H1 (cell line): ENCODE measurements around the gene FOXL2NB. TPM values are rescaled to one million over a fixed set of nuclear protein-coding genes. Genes with fewer than 3 reads are reported as not detected.

ENCODE experiments used
- CTCF ChIA-PET: fragments of 300-600 bp; sonication (Branson Sonifier 250); formaldehyde crosslinking; loops from one replicate; lab custom pipeline; 2021; ENCODE audit not compliant: partially characterized antibody; lab: Charles Lee
- POLR2A ChIA-PET: fragments of 300-600 bp; sonication (Branson Sonifier 250); formaldehyde crosslinking; loops from one replicate; lab custom pipeline; 2021; ENCODE audit warnings: inconsistent platforms; ENCODE audit not compliant: partially characterized antibody; lab: Charles Lee
- DNase-seq, 2 experiments: peaks; one replicate each; pipeline versions ENCODE4 v3.0.0 to v3.0.0-alpha.2; 2010 to 2022; ENCODE audit warnings: low spot score in 2 of 2, low read depth in 1 of 2, mixed read lengths in 1 of 2
- FAIRE-seq: peaks from 2 replicates; lab custom pipeline; 2011; peaks lifted over from hg19 to GRCh38; lab: Jason Lieb, UNC
- H2AFZ ChIP-seq: 2 replicates; pipeline ENCODE4 v1.8.1; 2012; ENCODE audit warnings: low read length, inconsistent platforms
- H2AK5ac ChIP-seq: 2 replicates; pipeline ENCODE4 v1.6.1; 2013; ENCODE audit warnings: low read depth, low read length
- H2BK120ac ChIP-seq: replicated peaks from 2 replicates; pipeline ENCODE3; 2013; ENCODE audit warnings: low read depth, low read length, inconsistent platforms
- H2BK12ac ChIP-seq: 2 replicates; pipeline ENCODE4 v1.6.1; 2013; ENCODE audit warnings: low read depth, low read length
- H2BK15ac ChIP-seq: 2 replicates; pipeline ENCODE4 v1.6.1; 2013; ENCODE audit warnings: low read length
- H2BK20ac ChIP-seq: 2 replicates; pipeline ENCODE4 v1.6.1; 2013; ENCODE audit warnings: low read length
- H2BK5ac ChIP-seq: 2 replicates; pipeline ENCODE4 v1.6.1; 2013; ENCODE audit warnings: low read depth, low read length
- H3K14ac ChIP-seq: 2 replicates; pipeline ENCODE4 v1.6.1; 2013; ENCODE audit warnings: inconsistent platforms; ENCODE audit not compliant: insufficient read length
- H3K18ac ChIP-seq: 2 replicates; pipeline ENCODE4 v1.6.1; 2013; ENCODE audit warnings: low read length; ENCODE audit errors: extremely low read depth
- H3K23ac ChIP-seq: 2 replicates; pipeline ENCODE4 v1.6.1; 2013; ENCODE audit warnings: inconsistent platforms; ENCODE audit not compliant: insufficient read length
- H3K23me2 ChIP-seq: 2 replicates; pipeline ENCODE4 v1.6.1; 2013; ENCODE audit warnings: low read depth, low read length
- H3K27ac ChIP-seq: 2 replicates; pipeline ENCODE4 v1.6.1; 2011; ENCODE audit warnings: low read depth, low read length, inconsistent platforms
- H3K27me3 ChIP-seq, 4 experiments: replicated peaks in 1 of 4; 1 replicate in 1 of 4; 2 replicates in 3 of 4; pipeline versions ENCODE4 v1.6.1 to v1.8.1; 2011 to 2013; ENCODE audit warnings: low read length in 3 of 4, mild to moderate bottlenecking in 3 of 4, inconsistent platforms in 2 of 4, mixed read lengths in 2 of 4, moderate library complexity in 1 of 4; ENCODE audit not compliant: control insufficient read depth in 3 of 4, insufficient read depth in 3 of 4; ENCODE audit errors: extremely low read depth in 1 of 4
- H3K36me3 ChIP-seq, 4 experiments: 2 replicates each; pipeline versions ENCODE4 v1.6.1 to v1.8.1; 2011 to 2013; ENCODE audit warnings: mild to moderate bottlenecking in 4 of 4, low read length in 3 of 4, moderate library complexity in 2 of 4, control low read depth in 1 of 4, inconsistent platforms in 1 of 4; ENCODE audit not compliant: insufficient read depth in 4 of 4, control insufficient read depth in 2 of 4
- H3K4ac ChIP-seq: replicated peaks from 2 replicates; pipeline ENCODE3; 2013; ENCODE audit warnings: low read length, low read depth, mixed read lengths, inconsistent platforms; ENCODE audit not compliant: insufficient read length
- H3K4me1 ChIP-seq, 4 experiments: replicated peaks in 1 of 4; 1 replicate in 1 of 4; 2 replicates in 3 of 4; pipeline versions ENCODE4 v1.6.1 to v1.8.1; 2011 to 2013; ENCODE audit warnings: low read length in 3 of 4, inconsistent platforms in 2 of 4, mixed read lengths in 1 of 4; ENCODE audit not compliant: insufficient read depth in 4 of 4, control insufficient read depth in 3 of 4
- H3K4me2 ChIP-seq, 2 experiments: 2 replicates each; pipeline versions ENCODE4 v1.6.1 to v1.8.1; 2011 to 2013; ENCODE audit warnings: low read depth in 2 of 2, low read length in 2 of 2, control low read depth in 1 of 2, inconsistent platforms in 1 of 2, mild to moderate bottlenecking in 1 of 2; ENCODE audit not compliant: insufficient read depth in 1 of 2
- H3K4me3 ChIP-seq, 4 experiments: fragments of 200-600, 300-600 bp in 1 of 4; sonication (generic), shearing (Covaris generic), sonication (Bioruptor Twin) in 1 of 4; 2 replicates each; pipeline versions ENCODE4 v1.5.1 to v1.8.1; 2011 to 2016; ENCODE audit warnings: low read length in 4 of 4, low read depth in 3 of 4, control low read depth in 2 of 4, inconsistent platforms in 2 of 4, mild to moderate bottlenecking in 2 of 4, mixed read lengths in 1 of 4, moderate library complexity in 1 of 4; ENCODE audit not compliant: insufficient read depth in 2 of 4; ENCODE audit errors: extremely low read depth in 1 of 4
- H3K56ac ChIP-seq: replicated peaks from 2 replicates; pipeline ENCODE3; 2013; ENCODE audit warnings: low read depth, mild to moderate bottlenecking, mixed read lengths, low read length, inconsistent platforms; ENCODE audit not compliant: insufficient read length
- H3K79me1 ChIP-seq: 2 replicates; pipeline ENCODE4 v1.6.1; 2013; ENCODE audit warnings: low read depth, low read length, control low read depth
- H3K79me2 ChIP-seq, 2 experiments: 2 replicates each; pipeline versions ENCODE4 v1.6.1 to v1.8.1; 2012 to 2013; ENCODE audit warnings: low read length in 2 of 2, mild to moderate bottlenecking in 2 of 2, inconsistent platforms in 1 of 2; ENCODE audit not compliant: insufficient read depth in 2 of 2, control insufficient read depth in 1 of 2
- H3K9ac ChIP-seq, 4 experiments: replicated peaks in 1 of 4; 1 replicate in 1 of 4; 2 replicates in 3 of 4; pipeline versions ENCODE4 v1.6.1 to v1.8.1; 2011 to 2013; ENCODE audit warnings: low read depth in 3 of 4, low read length in 3 of 4, control low read depth in 2 of 4, mild to moderate bottlenecking in 2 of 4, moderate library complexity in 2 of 4, inconsistent platforms in 1 of 4; ENCODE audit errors: extremely low read depth in 1 of 4
- H3K9me3 ChIP-seq, 2 experiments: 2 replicates each; pipeline versions ENCODE4 v1.6.1 to v1.8.1; 2012 to 2013; ENCODE audit warnings: mild to moderate bottlenecking in 2 of 2, moderate library complexity in 2 of 2, control low read depth in 1 of 2, inconsistent platforms in 1 of 2, low read depth in 1 of 2, low read length in 1 of 2, mixed read lengths in 1 of 2; ENCODE audit not compliant: insufficient read depth in 2 of 2
- H4K20me1 ChIP-seq, 2 experiments: replicated peaks in 1 of 2; 2 replicates each; pipeline versions ENCODE3 to v1.8.1; 2011 to 2013; ENCODE audit warnings: inconsistent platforms in 2 of 2, low read length in 2 of 2, mild to moderate bottlenecking in 1 of 2; ENCODE audit not compliant: insufficient read depth in 2 of 2, control insufficient read depth in 1 of 2
- H4K5ac ChIP-seq: 2 replicates; pipeline ENCODE4 v1.6.1; 2013; ENCODE audit warnings: low read length, low read depth, mixed read lengths, inconsistent platforms; ENCODE audit not compliant: insufficient read length
- H4K8ac ChIP-seq: 2 replicates; pipeline ENCODE4 v1.8.0; 2013; ENCODE audit warnings: mild to moderate bottlenecking, moderate library complexity, low read length, inconsistent platforms; ENCODE audit not compliant: insufficient read depth; ENCODE audit errors: extremely low read depth
- H4K91ac ChIP-seq: replicated peaks from 2 replicates; pipeline ENCODE3; 2013; ENCODE audit warnings: low read length, mixed read lengths, inconsistent platforms; ENCODE audit not compliant: insufficient read length
- JUN ChIP-seq: IDR thresholded peaks from 2 replicates; pipeline ENCODE4 v1.6.1; 2011; ENCODE audit warnings: low read depth, mild to moderate bottlenecking, improper control_type of control experiment, low read length
- KDM5A ChIP-seq: fragments of 200-600 bp; IDR thresholded peaks from 2 replicates; pipeline ENCODE4 v1.7.1; 2012; ENCODE audit warnings: mild to moderate bottlenecking, low read length, inconsistent platforms, mixed read lengths
- TAF1 ChIP-seq: IDR thresholded peaks from 2 replicates; pipeline ENCODE4 v1.6.1; 2011; ENCODE audit warnings: mild to moderate bottlenecking, low read depth, low read length
- TEAD4 ChIP-seq: IDR thresholded peaks from 2 replicates; pipeline ENCODE4 v1.6.1; 2012; ENCODE audit warnings: low read depth, low read length, inconsistent platforms, mixed read lengths
- WGBS, 2 experiments: shearing (Covaris generic) in 1 of 2; methylation state at CpG; one replicate each; pipeline versions ENCODE4 v1.1.6 to v1.1.7; 2013 to 2015; ENCODE audit warnings: low lambda C conversion rate in 2 of 2, mixed read lengths in 2 of 2, inconsistent platforms in 1 of 2, low coverage in 1 of 2, missing lambda C conversion rate in 1 of 2; ENCODE audit not compliant: insufficient replicate concordance in 2 of 2, insufficient coverage in 1 of 2, insufficient read length in 1 of 2; ENCODE audit errors: extremely low coverage in 1 of 2, missing lambda C conversion rate in 1 of 2; 5-methylcytosine and 5-hydroxymethylcytosine counted together
- polyA plus RNA-seq, 7 experiments: library from polyadenylated mRNA; depleted of rRNA in 3 of 7; stranded (reverse) in 5 of 7; unstranded in 2 of 7; fragments of >200 nt in 5 of 7; fragments of 200-250 nt in 2 of 7; gene quantifications; 1 replicate in 5 of 7; 2 replicates in 1 of 7; 4 replicates in 1 of 7; pipeline versions ENCODE4 v1.2.1 to v1.2.3, GENCODE V29; 2011 to 2013; ENCODE audit warnings: missing spikeins in 2 of 7, mixed read lengths in 2 of 7
- total RNA-seq: library from RNA; stranded (reverse); fragmentation: NEBNext Ultra II Directional; extraction: Animal tissue kit (Norgen Biotek cat#: 25700); gene quantifications from 2 replicates; pipeline ENCODE4 v1.2.1, GENCODE V29; 2021

The FOXL2NB gene
- total and polyA plus RNA-seq, 2 of the 8 experiments (the other 6 are each of a cell fraction or from before 2014, with no cell fraction given) = 5.4 to 7.3 TPM

DNA sequence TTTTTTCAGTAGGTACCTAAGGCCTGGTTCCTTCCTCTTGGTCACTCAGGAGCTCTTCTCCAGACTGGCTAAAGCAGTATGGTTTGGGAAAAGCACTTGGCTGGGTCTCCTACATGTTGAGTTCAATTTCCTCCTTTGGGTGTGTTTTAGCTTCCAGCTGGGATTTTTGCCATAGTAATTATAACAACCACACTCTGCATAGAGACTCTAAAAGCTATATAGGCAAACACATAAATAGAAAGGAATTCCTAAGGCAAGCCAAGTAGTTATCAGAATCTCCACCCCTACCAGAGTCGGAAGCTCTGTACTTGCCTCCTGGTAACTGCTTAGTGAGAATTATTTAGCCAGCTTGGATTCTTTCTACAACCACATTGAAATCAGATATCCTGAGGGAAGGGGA lies 48.7 kb upstream of the FOXL2NB start:
- H2BK12ac ChIP-seq = no peak overlapping the region
- H3K18ac ChIP-seq = no peak overlapping the region
- no peak overlapping the region for H3K27ac ChIP-seq
- no peak overlapping the region for H3K23ac ChIP-seq
- H3K23me2 ChIP-seq = no peaks in the 10 kb centered on the region
- H3K14ac ChIP-seq = no peak overlapping the region
- H4K8ac ChIP-seq = no peak overlapping the region
- no peaks in the 10 kb centered on the region for H3K27me3 ChIP-seq
- no peak overlapping the region for H2BK5ac ChIP-seq
- no peaks in the 10 kb centered on the region; the same call in 1 of the 2 replicates for H3K79me1 ChIP-seq
- no peak for DNase-seq
- H3K4me3 ChIP-seq = no peak overlapping the region
- no peak overlapping the region for H2BK15ac ChIP-seq
- no peak overlapping the region for H3K9ac ChIP-seq
- H4K91ac ChIP-seq = no peak overlapping the region
- POLR2A ChIA-PET = interaction anchor here (0.6 to 1.3 kb wide), 4 partner anchors 12 to 35 kb away, joined by 3 to 5 read pairs (median 4); no protein-coding TSS in a partner anchor
- H3K79me2 ChIP-seq = no peaks in the 10 kb centered on the region
- no peak overlapping the region for H2BK20ac ChIP-seq
- H3K4ac ChIP-seq = no peak overlapping the region
- TF ChIP-seq TAF1 = no peak
- TF ChIP-seq JUN = no peak
- no peak for TF ChIP-seq KDM5A
- no peak for TF ChIP-seq TEAD4
- TF ChIP-seq, all 59 proteins: peak for 0
- no peak for FAIRE-seq
- Histone ChIP-seq H3K4me1 (no peaks in the 10 kb centered on the region; a peak in 1 of 7 replicates), H3K9me3 (no peaks in the 10 kb centered on the region), H3K4me2 (no peak overlapping the region), H2AFZ (no peak overlapping the region), H4K5ac (no peak overlapping the region), H3K56ac (no peak overlapping the region), H4K20me1 (no peaks in the 10 kb centered on the region), H3K36me3 (no peaks in the 10 kb centered on the region), H2AK5ac (no peak overlapping the region), H2BK120ac (no peak overlapping the region)
- 89% methylated on average over 1 of the region's 1 CpG; no CpG with 5 or more reads in 1 of the 2 experiments for WGBS, 2 experiments
- CTCF ChIA-PET = interaction anchor here (0.7 to 4.6 kb wide), 7 partner anchors 9 to 202 kb away, joined by 3 to 22 read pairs (median 5); no protein-coding TSS in a partner anchor
